OCI-M2 (cell line): ENCODE measurements around the gene SLC8A3.

Experiments used
- DNase-seq: peaks from one replicate; lab custom pipeline; 2025; ENCODE audit not compliant: unreplicated experiment; lab: John Stamatoyannopoulos, UW

The SLC8A3 gene

DNA sequence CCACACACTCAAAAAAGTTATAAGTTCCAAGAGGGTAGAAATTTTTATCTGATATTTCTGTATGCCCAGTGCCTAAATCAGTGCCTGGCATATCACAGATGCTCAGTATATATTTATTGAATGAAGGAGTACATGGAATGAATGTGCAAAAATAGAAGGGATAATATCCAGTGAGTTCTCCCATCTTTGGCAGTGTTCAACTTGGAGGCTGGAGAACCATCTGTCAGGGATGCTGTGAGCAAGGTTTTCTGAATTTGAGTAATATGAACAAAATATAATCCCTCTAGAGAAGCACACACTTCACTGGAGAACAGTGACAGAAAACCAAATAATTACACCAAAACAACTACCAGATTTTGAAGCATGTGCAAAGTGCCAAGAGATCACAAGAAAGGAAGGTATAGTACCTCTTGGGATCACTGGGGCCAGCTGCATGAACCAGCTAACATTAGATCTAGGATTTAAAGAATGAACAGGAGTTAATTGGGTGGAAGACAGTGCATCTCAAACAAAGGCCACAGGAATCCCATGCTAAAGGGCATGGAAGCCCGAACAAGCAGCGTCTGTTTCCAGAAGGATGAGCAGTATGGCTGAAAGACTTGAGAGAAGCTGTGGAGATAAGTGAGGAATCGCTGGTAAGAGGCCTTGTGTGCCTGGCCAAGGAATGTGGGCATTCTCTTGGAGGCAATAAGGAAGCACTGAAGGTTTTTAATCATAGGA, 11.5 kb downstream of the SLC8A3 start:
- no peak for DNase-seq

DNA sequence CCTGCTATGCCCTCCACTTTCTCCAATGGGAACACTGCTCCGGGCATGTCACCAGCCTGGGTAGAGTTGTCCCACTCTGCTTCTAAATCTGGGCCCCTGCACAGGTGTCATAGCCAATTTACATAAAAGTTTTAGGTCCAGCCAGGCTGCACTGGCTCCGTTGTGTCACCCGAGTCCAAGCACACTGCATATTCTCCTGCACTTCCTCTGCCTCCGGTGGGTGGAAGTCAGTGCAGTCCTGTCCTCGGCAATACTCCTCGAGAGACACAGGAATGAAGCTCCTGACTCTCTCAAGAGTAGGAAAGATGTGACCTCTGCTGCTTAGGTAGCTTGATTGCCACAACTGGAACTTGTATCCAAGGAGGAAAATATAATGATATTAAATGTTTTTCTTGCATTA, 15.2 kb downstream of the SLC8A3 start:
- DNase-seq, result no peak

GRCh38 chr14:70171726-70172125, 17.0 kb downstream of the SLC8A3 start:
- DNase-seq, result no peak

- no peak for DNase-seq
These were observed 17.8 kb downstream of the SLC8A3 start for GRCh38 chr14:70170976-70171375.

- no peak for DNase-seq
These were observed 20.3 kb downstream of the SLC8A3 start for GRCh38 chr14:70168406-70168805.

GRCh38 chr14:70166530-70167203, 22.1 kb downstream of the SLC8A3 start:
- DNase-seq, result no peak

DNA sequence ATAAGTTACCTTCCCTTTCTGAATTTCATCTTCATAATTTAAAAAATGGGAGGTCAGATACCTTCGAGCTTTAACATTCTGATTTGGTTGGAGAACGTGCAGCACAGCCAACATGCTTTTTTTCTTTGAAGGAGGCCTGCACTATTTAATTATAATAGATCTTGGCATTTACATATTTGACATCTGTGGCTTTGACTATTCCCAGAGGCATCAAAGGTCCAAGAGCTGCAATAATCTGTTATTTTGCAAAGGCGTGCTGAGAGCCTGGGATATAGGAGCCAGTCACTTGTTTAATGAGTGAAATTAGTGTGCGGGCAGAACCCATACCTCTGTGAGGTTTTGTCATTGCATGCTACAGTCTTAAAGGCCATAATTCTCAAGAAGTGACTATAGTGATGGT, 26.4 kb downstream of the SLC8A3 start:
- DNase-seq, result no peak

- DNase-seq, result no peak
These were observed 32.2 kb downstream of the SLC8A3 start for GRCh38 chr14:70156592-70156991.

DNA sequence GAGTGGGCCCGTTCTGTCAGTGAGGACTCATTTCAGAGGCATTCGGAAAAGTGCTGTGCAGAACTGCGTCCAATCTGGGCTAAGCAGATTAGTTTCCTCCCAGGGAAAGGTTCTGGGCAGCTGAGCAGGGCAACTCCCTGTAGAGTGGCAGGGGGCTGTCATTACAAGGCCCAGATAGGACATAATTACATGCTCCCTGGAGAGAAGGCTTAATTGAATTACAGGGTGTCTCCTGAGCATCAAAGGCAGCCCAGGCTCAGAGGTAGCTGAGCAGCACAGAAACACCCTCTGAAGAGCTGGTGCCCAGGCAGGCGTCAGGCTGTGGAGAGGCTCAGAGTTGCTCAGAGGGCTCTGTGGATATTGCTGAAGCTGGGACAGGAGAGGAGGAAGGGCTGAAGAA, 36.0 kb downstream of the SLC8A3 start:
- DNase-seq, result no peak

- DNase-seq, result no peak
These were observed 36.7 kb downstream of the SLC8A3 start for GRCh38 chr14:70152081-70152480.

DNA sequence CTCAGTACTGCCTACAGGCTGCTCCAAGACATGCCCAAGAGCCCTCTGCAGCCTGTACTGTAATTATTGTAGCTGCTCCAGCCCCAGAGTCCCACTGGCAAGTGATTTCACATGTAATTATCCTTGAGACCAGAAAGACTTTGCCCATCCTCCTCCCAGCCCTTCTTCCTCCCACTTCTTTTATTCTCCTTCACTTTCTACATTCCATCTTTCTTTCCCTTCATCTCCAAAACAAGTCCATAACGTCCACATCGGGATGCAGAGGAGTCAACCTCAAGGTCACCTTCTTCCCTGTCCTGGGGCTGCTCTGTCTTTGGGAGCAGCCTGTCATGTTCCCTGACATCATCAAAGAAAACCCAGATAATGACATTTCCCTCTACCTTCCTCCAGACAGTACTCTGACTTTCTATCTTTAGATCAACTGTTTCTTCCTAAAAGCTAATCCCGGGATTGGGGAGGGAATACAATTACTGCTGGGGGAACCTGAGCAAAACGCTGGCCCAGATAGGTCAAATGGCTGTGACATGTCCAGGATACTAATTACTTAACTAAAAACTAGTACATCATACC, 39.1 kb downstream of the SLC8A3 start:
- no peak for DNase-seq

GRCh38 chr14:70148911-70149595, 39.7 kb downstream of the SLC8A3 start:
- DNase-seq, result no peak

GRCh38 chr14:70148351-70148750, 40.4 kb downstream of the SLC8A3 start:
- no peak for DNase-seq

DNA sequence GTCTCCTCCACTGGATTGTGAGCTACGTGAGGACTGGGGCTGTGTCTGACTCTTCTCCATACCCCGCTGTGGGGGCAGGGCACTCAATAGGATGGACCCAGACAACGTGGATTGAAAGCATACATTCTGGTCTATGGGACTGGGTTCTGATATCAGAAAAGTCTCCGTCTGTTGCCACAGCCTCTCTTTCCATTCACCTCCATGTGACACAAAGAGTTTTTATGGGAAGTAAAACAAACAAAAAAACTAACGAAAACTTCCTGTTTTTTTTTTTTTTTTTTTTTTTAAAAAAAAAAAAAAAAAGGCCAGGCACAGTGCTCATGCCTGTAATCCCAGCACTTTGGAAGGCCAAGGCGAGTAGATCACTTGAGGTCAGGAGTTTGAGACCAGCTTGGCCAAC, 44.7 kb downstream of the SLC8A3 start:
- no peak for DNase-seq

DNA sequence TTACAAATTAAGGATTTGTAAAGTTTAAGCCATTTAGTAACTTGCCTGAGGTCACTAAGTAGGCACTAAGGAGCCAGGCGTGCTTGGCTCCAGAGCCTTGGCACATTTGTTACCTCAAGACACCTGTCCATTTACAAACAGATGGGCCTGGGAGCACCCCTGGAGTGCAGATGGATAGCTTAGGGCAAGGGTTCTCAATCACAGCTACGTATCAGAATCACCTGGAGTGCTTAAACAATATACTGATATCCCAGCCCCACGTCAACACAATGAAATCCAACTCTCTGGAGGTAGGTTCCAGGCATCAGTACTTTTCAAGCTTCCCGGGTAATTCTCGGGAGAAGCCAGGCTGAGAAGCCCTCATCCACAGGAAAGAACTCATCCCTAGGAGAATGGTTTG, 45.4 kb downstream of the SLC8A3 start:
- no peak for DNase-seq

DNA sequence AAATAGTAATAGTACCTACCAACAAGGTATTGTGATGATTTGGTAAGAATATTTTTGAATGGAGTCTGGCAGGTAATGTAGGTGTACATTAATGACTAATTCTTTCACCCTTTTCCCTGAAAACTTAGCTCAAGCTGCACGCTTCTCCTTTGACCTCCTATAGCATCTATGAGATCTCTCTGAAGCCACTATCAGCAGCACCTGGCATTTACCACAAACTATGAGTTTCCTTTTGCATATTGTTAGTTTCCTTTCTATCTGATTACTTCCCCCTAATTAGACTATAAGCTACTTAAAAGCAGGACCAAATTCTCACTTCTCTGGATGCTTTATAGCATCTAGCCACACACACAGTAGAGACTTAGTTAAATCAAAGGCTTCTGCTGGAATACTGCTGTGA, 48.1 kb downstream of the SLC8A3 start:
- DNase-seq, result no peak

- no peak for DNase-seq
These were observed 49.4 kb downstream of the SLC8A3 start for GRCh38 chr14:70139384-70139783.

GRCh38 chr14:70137788-70138187, 51.0 kb downstream of the SLC8A3 start:
- DNase-seq, result no peak

DNA sequence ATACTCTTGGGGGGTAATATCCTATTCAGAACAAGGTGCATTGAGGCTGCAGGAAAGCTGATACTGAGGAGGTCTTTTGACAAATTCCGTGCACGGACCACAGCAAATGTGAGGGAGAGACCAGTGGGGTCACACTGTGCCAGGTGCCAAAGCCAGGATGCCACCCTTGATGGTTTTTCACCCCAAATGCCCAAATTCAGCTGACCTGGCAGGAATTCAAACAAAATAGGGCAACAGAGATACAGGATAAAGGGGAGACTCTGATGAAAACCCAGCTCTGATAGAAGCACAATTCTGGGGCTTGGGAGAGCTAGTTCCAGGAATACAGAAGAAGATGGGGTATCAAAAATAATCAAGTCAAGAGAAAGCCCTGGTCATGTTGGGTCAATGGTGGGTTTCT, 55.3 kb downstream of the SLC8A3 start:
- no peak for DNase-seq

DNA sequence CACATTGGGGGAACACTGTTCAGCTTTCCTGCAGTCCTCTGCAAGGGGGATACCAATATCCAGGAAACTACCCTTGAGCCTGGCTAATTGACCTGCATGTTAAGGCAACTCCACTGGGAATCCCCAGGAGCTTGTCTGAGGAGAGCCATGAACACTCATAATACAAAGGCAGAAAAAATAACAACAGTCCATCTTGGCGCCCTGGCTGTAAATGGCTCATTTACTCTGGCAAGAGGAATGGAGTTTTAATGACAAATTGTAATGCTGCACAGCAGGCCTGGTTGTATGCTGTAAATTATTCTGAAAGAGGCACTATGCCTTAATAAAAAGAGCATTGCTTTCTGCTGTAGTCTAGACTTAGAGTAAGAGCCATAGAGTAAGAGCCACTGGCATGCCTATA, 58.3 kb downstream of the SLC8A3 start:
- no peak for DNase-seq

GRCh38 chr14:70127186-70127585, 61.6 kb downstream of the SLC8A3 start:
- DNase-seq, result no peak

- no peak for DNase-seq
These were observed 65.0 kb downstream of the SLC8A3 start for GRCh38 chr14:70123796-70124195.
